GM10847 (cell line): ENCODE measurements around the gene NEK4.

Experiments used
- POLR2A ChIP-seq: IDR thresholded peaks from 2 replicates; pipeline ENCODE4 v1.6.1; 2011; ENCODE audit not compliant: insufficient read length; ENCODE audit errors: extremely low read depth

The NEK4 gene

DNA sequence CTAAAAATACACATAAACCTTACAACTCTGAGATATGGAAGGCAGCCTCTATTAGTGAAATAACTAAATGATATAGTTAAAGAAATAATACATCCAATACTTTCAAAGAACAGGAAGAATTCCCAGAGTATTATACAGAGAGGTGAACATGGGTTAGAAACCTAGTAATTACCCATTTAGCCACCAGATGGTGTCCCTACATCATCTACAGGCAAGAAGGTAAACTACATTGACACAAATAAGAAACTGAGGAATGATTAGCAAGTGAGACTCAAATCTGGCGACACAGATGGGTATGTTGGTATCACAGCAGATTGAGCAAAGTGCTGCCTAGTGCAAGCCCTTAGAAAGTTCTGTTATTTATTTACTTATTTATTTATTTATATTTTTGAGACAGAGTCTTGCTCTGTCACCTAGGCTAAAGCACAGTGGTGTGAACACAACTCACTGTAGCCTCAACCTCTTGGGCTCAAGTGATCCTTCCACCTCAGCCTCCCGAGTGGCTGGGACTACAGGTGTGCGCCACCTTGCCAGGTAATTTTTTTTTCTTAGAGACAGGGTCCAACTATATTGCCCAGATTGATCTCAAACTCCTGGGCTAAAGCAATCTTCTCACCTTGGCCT lies 28.2 kb downstream of the NEK4 start:
- TF ChIP-seq POLR2A = no peak

DNA sequence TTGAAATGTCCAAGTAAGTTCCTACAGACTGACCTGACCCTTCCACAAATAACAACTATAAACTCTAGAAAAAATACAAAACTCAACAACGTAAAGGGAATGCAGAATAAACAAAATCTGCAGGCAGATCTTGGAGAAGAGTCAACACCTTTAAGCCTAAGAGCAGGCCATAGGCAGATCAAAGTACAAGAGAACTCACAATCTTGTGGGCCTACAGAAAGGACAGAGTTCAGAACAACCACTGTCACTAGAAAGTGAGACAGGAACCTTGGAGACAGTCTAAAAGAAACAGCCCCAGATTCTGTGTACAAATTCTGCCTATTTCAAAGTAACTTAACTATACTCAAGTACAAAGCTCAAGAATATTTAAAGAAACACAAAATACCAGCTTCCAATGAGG lies 31.0 kb downstream of the NEK4 start:
- no peak for TF ChIP-seq POLR2A

GRCh38 chr3:52733256-52733891 lies 37.4 kb downstream of the NEK4 start:
- TF ChIP-seq POLR2A = no peak

- TF ChIP-seq POLR2A = no peak
Measured at GRCh38 chr3:52731590-52731989, 39.1 kb downstream of the NEK4 start.

DNA sequence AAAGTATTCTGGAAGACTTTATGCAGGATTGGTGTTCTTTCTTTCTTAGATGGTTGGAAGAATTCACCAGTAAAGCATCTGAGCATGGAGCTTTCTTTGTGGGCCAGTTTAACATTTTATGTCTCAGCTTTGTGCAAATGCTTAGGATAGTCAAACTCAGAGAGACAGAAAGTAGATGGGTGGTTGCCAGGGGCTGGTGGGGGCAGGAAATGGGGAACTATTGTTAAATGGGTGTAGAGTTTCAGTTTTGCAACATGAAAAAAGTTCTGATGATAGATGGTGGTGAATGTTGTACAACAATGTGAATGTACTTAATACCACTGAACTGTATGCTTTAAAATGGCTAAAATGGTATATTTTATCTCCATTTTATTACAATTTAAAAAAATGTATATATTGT lies 40.1 kb downstream of the NEK4 start:
- no peak for TF ChIP-seq POLR2A

- no peak for TF ChIP-seq POLR2A
Measured at GRCh38 chr3:52724511-52724910, 46.2 kb downstream of the NEK4 start.

DNA sequence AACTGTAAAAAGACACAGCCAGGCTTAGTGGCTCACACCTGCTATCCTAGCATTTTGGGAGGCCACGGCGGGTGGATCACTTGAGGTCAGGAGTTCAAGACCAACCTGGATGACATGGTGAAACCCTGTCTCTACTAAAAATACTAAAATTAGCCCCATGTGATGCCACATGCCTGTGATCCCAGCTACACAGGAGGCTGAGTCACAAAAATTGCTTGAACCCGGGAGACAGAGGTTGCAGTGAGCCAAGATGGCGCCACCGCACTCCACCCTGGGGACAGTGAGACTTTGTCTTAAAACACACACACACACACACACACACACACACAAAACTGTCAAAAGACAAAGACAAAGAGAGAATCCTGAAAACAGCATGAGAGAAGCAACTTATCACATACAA lies 46.8 kb downstream of the NEK4 start:
- TF ChIP-seq POLR2A = no peak

- no peak for TF ChIP-seq POLR2A
Measured at GRCh38 chr3:52722491-52722890, 48.2 kb downstream of the NEK4 start.

- no peak for TF ChIP-seq POLR2A
Measured at GRCh38 chr3:52721730-52722008, 49.1 kb downstream of the NEK4 start.

- no peak for TF ChIP-seq POLR2A
Measured at GRCh38 chr3:52721002-52721729, 49.6 kb downstream of the NEK4 start.

GRCh38 chr3:52719618-52720017 lies 51.1 kb downstream of the NEK4 start:
- TF ChIP-seq POLR2A = no peak

GRCh38 chr3:52715714-52716305 lies 54.9 kb downstream of the NEK4 start:
- no peak for TF ChIP-seq POLR2A

- no peak for TF ChIP-seq POLR2A
Measured at GRCh38 chr3:52714335-52715302, 56.1 kb downstream of the NEK4 start.

GRCh38 chr3:52712291-52713212 lies 58.2 kb downstream of the NEK4 start:
- TF ChIP-seq POLR2A = no peak
